Fibroblast of lung (primary cell): ENCODE data around the gene GNAS.

Source experiments
- EZH2 ChIP-seq: IDR thresholded peaks from 2 replicates; pipeline ENCODE4 v1.5.1; 2012; ENCODE audit warnings: low read length, control low read depth, mild to moderate bottlenecking; ENCODE audit errors: missing control alignments
- TF ChIP-seq, protein P1 (sequence below), 2 donors: IDR thresholded peaks in 1 of 2; conservative IDR thresholded peaks in 1 of 2; 1 replicate in 1 of 2; 2 replicates in 1 of 2; pipeline ENCODE4 v1.5.1; 2011 to 2012; ENCODE audit warnings: low read length in 2 of 2, control low read depth in 1 of 2, inconsistent platforms in 1 of 2, low read depth in 1 of 2, mild to moderate bottlenecking in 1 of 2

DNA sequence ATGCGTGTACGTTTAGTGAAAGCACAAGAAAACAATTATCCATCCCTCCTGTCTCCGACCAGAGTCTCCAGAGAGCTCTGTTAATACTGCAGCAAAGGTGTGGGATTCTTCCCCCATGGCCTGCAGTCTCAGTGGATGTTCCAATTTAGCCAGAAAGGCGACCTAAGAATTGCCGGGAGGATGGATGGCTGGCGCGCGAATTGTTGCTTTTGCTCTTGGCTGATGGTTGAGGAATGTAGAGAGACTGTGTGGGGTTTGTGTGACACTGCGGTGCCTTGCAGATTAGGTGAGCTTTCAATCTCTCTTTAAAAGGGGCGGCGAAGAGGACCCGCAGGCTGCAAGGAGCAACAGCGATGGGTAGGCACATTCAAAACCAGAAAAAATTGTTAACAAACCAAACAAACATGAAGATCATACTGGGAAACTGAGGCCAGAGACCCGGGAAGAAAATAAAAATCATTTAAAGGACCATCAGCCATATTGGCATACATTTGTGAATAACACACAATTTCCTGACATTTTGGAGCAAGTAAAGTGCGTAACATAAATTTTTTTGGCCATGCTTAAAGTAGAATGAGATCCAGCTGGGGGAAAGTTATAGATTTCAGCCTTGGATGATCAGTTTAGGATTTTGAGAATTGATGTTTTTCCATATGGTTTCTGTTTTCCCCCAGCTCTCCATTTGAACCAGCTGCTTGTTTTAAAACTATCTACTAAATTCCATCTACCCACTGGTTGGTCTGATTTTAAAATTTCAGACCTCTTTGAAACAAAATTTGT is 46.3 kb downstream of the GNAS start:
- TF ChIP-seq, protein P1, sequence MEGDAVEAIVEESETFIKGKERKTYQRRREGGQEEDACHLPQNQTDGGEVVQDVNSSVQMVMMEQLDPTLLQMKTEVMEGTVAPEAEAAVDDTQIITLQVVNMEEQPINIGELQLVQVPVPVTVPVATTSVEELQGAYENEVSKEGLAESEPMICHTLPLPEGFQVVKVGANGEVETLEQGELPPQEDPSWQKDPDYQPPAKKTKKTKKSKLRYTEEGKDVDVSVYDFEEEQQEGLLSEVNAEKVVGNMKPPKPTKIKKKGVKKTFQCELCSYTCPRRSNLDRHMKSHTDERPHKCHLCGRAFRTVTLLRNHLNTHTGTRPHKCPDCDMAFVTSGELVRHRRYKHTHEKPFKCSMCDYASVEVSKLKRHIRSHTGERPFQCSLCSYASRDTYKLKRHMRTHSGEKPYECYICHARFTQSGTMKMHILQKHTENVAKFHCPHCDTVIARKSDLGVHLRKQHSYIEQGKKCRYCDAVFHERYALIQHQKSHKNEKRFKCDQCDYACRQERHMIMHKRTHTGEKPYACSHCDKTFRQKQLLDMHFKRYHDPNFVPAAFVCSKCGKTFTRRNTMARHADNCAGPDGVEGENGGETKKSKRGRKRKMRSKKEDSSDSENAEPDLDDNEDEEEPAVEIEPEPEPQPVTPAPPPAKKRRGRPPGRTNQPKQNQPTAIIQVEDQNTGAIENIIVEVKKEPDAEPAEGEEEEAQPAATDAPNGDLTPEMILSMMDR (conservative IDR thresholded peaks at IDR 0.05 in 1 of 2, IDR thresholded peaks at IDR 0.05 in 1 of 2; ENCODE audit: low read depth in 1 of 2, low read length in 2 of 2), result no peak
- TF ChIP-seq EZH2, result no peak
